ENCODE measurements around the gene LRTM2. TPM values are rescaled to one million over a fixed set of nuclear protein-coding genes. Genes with fewer than 3 reads are reported as not detected.
A peak's percentile ranks its signal among the peaks of the same experiment; 100 is the strongest.

The LRTM2 gene
- total RNA-seq, 1 experiment from 2014 or later, result not detected

GRCh38 chr12:1800401-1801302 is 19.7 kb upstream of the LRTM2 start:
- no peaks in the 10 kb centered on the region for H3K9me2 ChIP-seq (replicated peaks; ENCODE audit: insufficient read depth, low read length)
- no peaks in the 10 kb centered on the region for H3K27me3 ChIP-seq (ENCODE audit: low read length)
- H3K4me1 ChIP-seq (ENCODE audit: low read length), result peaks cover 56% of the 10 kb centered on the region
- no peaks in the 10 kb centered on the region for H3K79me2 ChIP-seq (ENCODE audit: low read length)
- H4K20me1 ChIP-seq (ENCODE audit: insufficient read depth, low read depth, low read length), result no peaks in the 10 kb centered on the region
- no peak overlapping the region for H2AFZ ChIP-seq (ENCODE audit: low read length)
- H3K27ac ChIP-seq (ENCODE audit: low read length), result peak overlapping the region; percentile 64
- peak; percentile 94 for DNase-seq
- H3K4me3 ChIP-seq (ENCODE audit: low read length), result peak overlapping the region; percentile 52
- H3K9ac ChIP-seq (ENCODE audit: low read length), result peak overlapping the region; percentile 66
- peak overlapping the region; percentile 77 for H3K4me2 ChIP-seq (ENCODE audit: low read depth, low read length, poor library complexity, severe bottlenecking)
- H3K36me3 ChIP-seq (ENCODE audit: insufficient read depth, low read length), result no peaks in the 10 kb centered on the region
- H3K9me3 ChIP-seq (ENCODE audit: low read length), result no peaks in the 10 kb centered on the region

- Histone ChIP-seq H4K20me1 (ENCODE audit: insufficient read depth, low read depth, low read length) (no peaks in the 10 kb centered on the region), H3K36me3 (ENCODE audit: insufficient read depth, low read length) (no peaks in the 10 kb centered on the region), H3K27ac (ENCODE audit: low read length) (no peak overlapping the region), H3K9me3 (ENCODE audit: low read length) (no peaks in the 10 kb centered on the region), H3K4me2 (ENCODE audit: low read depth, low read length, poor library complexity, severe bottlenecking) (peak overlapping the region; percentile 77), H2AFZ (ENCODE audit: low read length) (no peak overlapping the region), H3K9ac (ENCODE audit: low read length) (peak overlapping the region; percentile 66), H3K4me3 (ENCODE audit: low read length) (peak overlapping the region; percentile 52), H3K9me2 (replicated peaks; ENCODE audit: insufficient read depth, low read length) (no peaks in the 10 kb centered on the region), H3K4me1 (ENCODE audit: low read length) (peaks cover 50% of the 10 kb centered on the region), H3K79me2 (ENCODE audit: low read length) (no peaks in the 10 kb centered on the region), H3K27me3 (ENCODE audit: low read length) (no peaks in the 10 kb centered on the region)
- DNase-seq, result no peak
Observed at GRCh38 chr12:1801303-1801975, 18.9 kb upstream of the LRTM2 start.

DNA sequence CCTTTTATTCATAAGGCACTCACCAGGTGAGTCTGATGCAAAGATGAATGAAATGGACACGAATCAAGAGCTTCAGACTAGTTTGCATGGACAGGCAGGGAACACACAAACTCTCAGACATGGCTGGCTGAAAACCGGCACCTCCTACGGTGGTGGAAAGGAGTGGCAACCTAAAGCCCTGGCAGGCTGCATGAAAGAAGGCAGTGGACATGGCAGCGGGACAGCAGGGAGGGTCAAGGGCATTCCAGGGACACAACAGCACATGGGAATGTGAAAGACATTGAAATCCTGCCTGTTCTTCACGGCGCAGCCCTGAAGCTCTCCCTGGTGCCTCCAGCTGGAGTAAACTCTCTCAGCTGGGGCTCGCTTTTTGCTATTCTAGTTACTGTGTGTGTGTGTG is 16.6 kb upstream of the LRTM2 start:
- no peaks in the 10 kb centered on the region for H3K9me3 ChIP-seq (ENCODE audit: low read length)
- DNase-seq, result no peak
- H3K4me1 ChIP-seq (ENCODE audit: low read length), result peaks cover 35% of the 10 kb centered on the region
- H2AFZ ChIP-seq (ENCODE audit: low read length), result peak overlapping the region; percentile 65; the same call in 1 of the 2 replicates
- no peak overlapping the region for H3K4me2 ChIP-seq (ENCODE audit: low read depth, low read length, poor library complexity, severe bottlenecking)
- H3K9me2 ChIP-seq (replicated peaks; ENCODE audit: insufficient read depth, low read length), result no peaks in the 10 kb centered on the region
- no peaks in the 10 kb centered on the region for H3K27me3 ChIP-seq (ENCODE audit: low read length)
- no peak overlapping the region for H3K9ac ChIP-seq (ENCODE audit: low read length)
- H4K20me1 ChIP-seq (ENCODE audit: insufficient read depth, low read depth, low read length), result no peaks in the 10 kb centered on the region
- no peaks in the 10 kb centered on the region for H3K36me3 ChIP-seq (ENCODE audit: insufficient read depth, low read length)
- no peak overlapping the region for H3K27ac ChIP-seq (ENCODE audit: low read length)
- H3K79me2 ChIP-seq (ENCODE audit: low read length), result no peaks in the 10 kb centered on the region
- no peak overlapping the region for H3K4me3 ChIP-seq (ENCODE audit: low read length)

DNA sequence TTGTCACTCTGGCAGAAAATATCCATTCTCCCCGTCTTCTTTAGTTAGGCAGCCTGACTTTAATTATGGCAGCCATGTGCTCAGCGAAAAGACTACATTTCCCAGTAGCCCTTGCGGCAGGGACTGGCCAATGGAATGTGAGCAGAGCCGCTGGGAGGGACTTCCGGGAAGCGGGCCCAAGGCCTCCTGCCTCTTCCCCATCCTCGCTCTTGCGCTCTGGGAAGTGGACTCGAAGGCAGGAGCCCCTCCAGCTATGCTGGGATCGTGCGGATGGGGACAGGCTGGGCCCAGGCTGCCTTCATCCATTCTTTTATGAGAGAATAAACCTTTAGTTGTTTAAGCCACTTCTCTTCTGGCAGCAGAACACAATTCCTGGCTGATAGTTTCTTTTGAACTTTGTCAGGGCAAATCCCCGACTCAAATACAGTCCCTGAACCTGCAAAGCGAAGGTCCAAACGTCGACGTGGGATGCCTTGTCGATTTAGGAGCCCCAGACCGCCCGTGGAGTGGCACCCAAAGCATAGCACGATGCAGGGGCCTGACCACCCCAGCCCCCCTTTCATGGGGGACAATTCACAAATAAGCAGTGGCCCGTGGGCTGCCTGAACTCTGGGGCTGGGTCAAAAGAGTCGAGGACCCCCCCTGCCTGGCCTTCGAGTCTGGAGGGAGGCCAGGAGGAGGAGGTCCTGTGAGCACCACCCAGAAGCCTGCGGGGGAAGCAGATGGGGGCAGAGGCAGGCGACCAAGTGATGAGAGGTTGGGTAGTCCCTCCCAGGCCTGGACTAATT is 15.6 kb upstream of the LRTM2 start:
- Histone ChIP-seq H3K27ac (ENCODE audit: low read length) (no peak overlapping the region), H3K4me2 (ENCODE audit: low read depth, low read length, poor library complexity, severe bottlenecking) (peak overlapping the region; percentile 32), H3K4me3 (ENCODE audit: low read length) (no peak overlapping the region), H3K27me3 (ENCODE audit: low read length) (no peaks in the 10 kb centered on the region), H3K9me2 (replicated peaks; ENCODE audit: insufficient read depth, low read length) (no peaks in the 10 kb centered on the region), H2AFZ (ENCODE audit: low read length) (peak overlapping the region; percentile 86; the same call in 1 of the 2 replicates), H3K4me1 (ENCODE audit: low read length) (peaks cover 30% of the 10 kb centered on the region), H3K9me3 (ENCODE audit: low read length) (no peaks in the 10 kb centered on the region), H4K20me1 (ENCODE audit: insufficient read depth, low read depth, low read length) (no peaks in the 10 kb centered on the region), H3K79me2 (ENCODE audit: low read length) (no peaks in the 10 kb centered on the region), H3K9ac (ENCODE audit: low read length) (peak overlapping the region; percentile 30), H3K36me3 (ENCODE audit: insufficient read depth, low read length) (no peaks in the 10 kb centered on the region)
- DNase-seq, result peak; percentile 95

DNA sequence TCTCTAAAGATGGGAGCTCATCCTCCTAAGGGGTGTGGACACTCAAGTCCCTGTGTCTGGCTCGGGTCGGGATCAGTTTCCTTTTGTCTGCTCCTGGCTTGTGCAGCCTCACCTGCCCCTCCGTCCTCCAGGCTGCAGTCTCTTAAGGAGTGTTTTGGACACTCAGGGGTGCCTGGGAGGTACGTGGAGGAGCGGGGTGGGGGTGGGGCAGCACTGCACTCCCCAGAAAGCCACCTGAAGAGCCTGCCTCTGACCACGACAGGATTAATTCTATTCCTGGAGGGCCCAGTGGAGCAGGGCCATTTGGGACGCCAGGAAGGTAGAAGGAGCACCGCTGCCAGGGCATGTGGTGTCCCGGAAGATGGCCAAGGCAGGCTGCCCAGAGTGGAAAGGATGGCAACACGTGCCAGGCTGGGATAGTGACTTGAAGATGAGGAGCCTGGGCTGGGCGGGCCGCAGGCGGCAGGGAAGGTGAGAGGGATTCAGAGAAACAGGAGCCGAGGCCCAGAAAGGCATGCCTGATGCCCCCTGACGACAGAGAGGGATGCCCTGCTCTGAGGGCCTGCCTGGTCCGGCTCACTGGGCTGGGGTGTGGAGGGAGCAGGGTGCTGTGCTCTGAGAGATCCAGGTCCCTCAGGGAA is 14.8 kb upstream of the LRTM2 start:
- Histone ChIP-seq H3K4me2 (ENCODE audit: low read depth, low read length, poor library complexity, severe bottlenecking) (no peak overlapping the region), H3K9ac (ENCODE audit: low read length) (no peak overlapping the region), H3K27me3 (ENCODE audit: low read length) (no peaks in the 10 kb centered on the region), H3K9me2 (replicated peaks; ENCODE audit: insufficient read depth, low read length) (no peaks in the 10 kb centered on the region), H2AFZ (ENCODE audit: low read length) (no peak overlapping the region), H3K27ac (ENCODE audit: low read length) (no peak overlapping the region), H3K36me3 (ENCODE audit: insufficient read depth, low read length) (no peaks in the 10 kb centered on the region), H3K9me3 (ENCODE audit: low read length) (no peaks in the 10 kb centered on the region), H3K79me2 (ENCODE audit: low read length) (no peaks in the 10 kb centered on the region), H4K20me1 (ENCODE audit: insufficient read depth, low read depth, low read length) (no peaks in the 10 kb centered on the region), H3K4me3 (ENCODE audit: low read length) (no peak overlapping the region), H3K4me1 (ENCODE audit: low read length) (peaks cover 21% of the 10 kb centered on the region)
- DNase-seq, result no peak

DNA sequence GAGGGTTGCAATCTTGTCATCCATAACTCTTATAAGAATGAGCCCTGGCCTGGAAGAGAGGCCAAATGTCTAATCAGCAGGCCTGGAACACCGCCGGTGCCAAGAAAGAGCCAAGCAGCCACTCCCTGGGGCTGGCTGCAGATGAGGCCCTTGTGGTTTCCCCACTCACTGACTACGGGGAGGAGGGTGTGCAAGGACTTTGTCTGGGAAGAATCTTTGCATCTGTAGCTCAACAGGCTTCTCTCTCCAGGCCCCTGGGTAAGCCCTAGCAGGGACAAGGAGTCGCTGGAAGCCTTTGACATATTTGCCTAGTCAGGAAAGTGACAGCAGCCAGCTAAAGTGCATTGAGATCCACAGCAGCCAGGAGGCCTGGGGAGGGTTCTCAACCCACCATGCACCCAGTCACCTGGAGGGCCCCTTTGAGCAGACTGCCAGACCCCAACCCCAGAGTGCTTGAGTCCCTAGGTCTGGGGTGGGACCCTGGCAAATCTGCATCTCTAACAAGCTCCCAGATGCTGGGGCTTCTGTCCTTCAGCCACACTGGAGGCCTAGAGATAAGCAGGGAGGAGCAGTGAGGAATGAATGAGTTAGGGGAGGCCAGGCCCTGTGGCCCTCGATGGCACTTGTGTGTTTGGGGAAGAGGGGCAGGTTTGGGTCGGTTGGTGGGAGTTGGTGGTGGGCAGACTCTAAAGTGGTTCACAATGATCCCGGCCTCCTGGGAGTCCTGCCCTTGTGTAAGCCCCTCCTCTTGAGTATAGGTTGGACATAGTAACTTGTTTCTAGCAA is 13.9 kb upstream of the LRTM2 start:
- H3K9me3 ChIP-seq (ENCODE audit: low read length), result no peaks in the 10 kb centered on the region
- H3K36me3 ChIP-seq (ENCODE audit: insufficient read depth, low read length), result no peaks in the 10 kb centered on the region
- H3K27ac ChIP-seq (ENCODE audit: low read length), result no peak overlapping the region
- no peaks in the 10 kb centered on the region for H3K79me2 ChIP-seq (ENCODE audit: low read length)
- H3K9ac ChIP-seq (ENCODE audit: low read length), result no peak overlapping the region
- H3K4me3 ChIP-seq (ENCODE audit: low read length), result no peak overlapping the region
- no peak overlapping the region for H2AFZ ChIP-seq (ENCODE audit: low read length)
- no peaks in the 10 kb centered on the region for H3K27me3 ChIP-seq (ENCODE audit: low read length)
- no peaks in the 10 kb centered on the region for H3K9me2 ChIP-seq (replicated peaks; ENCODE audit: insufficient read depth, low read length)
- no peaks in the 10 kb centered on the region for H4K20me1 ChIP-seq (ENCODE audit: insufficient read depth, low read depth, low read length)
- no peak for DNase-seq
- peaks cover 12% of the 10 kb centered on the region for H3K4me1 ChIP-seq (ENCODE audit: low read length)
- no peak overlapping the region for H3K4me2 ChIP-seq (ENCODE audit: low read depth, low read length, poor library complexity, severe bottlenecking)

DNA sequence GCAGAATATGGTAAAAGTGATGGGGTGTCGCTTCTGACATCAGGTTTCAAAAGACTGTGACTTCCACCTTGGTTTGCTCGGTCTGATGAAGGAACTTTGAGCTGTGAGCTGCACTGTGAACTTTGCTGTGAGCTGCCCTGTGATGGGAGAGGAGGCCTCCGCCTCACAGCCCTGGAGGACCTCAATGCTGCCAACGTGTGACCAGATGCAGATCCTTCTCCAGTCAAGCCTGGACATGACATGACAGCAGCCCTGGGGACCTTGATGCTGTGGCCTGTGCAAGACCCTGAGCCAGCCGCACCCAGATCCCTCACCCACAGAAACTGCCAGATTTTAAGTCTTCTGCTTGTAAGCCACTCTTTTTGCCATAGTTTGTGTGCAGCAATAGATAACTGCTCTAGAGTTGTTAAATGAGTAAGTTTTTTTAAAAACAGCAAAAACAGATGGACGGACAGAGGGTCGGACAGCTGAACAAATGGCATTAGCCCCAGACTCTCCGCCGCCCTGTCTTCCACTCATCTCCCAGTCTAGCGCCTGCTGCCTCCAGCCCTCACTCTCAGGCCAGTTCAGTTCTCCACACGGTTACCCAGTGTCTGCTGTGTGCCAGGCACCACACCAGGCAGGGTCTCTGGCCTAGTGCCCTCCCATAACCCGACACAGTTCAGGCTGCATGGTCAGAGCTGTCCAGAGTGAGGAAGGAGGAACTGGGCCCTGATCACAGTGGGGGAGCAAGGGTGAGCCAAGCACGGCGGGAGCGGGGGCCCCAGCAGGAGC is 13.1 kb upstream of the LRTM2 start:
- no peak overlapping the region for H3K9ac ChIP-seq (ENCODE audit: low read length)
- H3K4me1 ChIP-seq (ENCODE audit: low read length), result peaks cover 4% of the 10 kb centered on the region
- no peaks in the 10 kb centered on the region for H3K79me2 ChIP-seq (ENCODE audit: low read length)
- DNase-seq, result no peak
- no peak overlapping the region for H3K27ac ChIP-seq (ENCODE audit: low read length)
- no peaks in the 10 kb centered on the region for H4K20me1 ChIP-seq (ENCODE audit: insufficient read depth, low read depth, low read length)
- no peak overlapping the region for H3K4me3 ChIP-seq (ENCODE audit: low read length)
- no peaks in the 10 kb centered on the region for H3K9me2 ChIP-seq (replicated peaks; ENCODE audit: insufficient read depth, low read length)
- H3K4me2 ChIP-seq (ENCODE audit: low read depth, low read length, poor library complexity, severe bottlenecking), result no peak overlapping the region
- no peaks in the 10 kb centered on the region for H3K36me3 ChIP-seq (ENCODE audit: insufficient read depth, low read length)
- no peak overlapping the region for H2AFZ ChIP-seq (ENCODE audit: low read length)
- no peaks in the 10 kb centered on the region for H3K9me3 ChIP-seq (ENCODE audit: low read length)
- H3K27me3 ChIP-seq (ENCODE audit: low read length), result no peaks in the 10 kb centered on the region

Data from Karpas-422 (cell line).